ENCODE data around the gene APOO.

GRCh38 chrX:23828881-23829280 is 78.9 kb downstream of the APOO start:
- TF ChIP-seq CTCF (optimal IDR thresholded peaks at IDR 0.05 in 1 of 3, IDR thresholded peaks at IDR 0.05 in 1 of 3, conservative IDR thresholded peaks at IDR 0.05 in 1 of 3; ENCODE audit: extremely low read depth in 1 of 3, insufficient read depth in 2 of 3, low read length in 3 of 3), result no peak
- TF ChIP-seq EZH2 (IDR thresholded peaks at IDR 0.05; ENCODE audit: low read length), result no peak
